Activated B cell treated with CpG ODN at 0.5 μM for 24 hours (primary cell): ENCODE data around the gene SIRPD. TPM values are rescaled to one million over a fixed set of nuclear protein-coding genes. Genes with fewer than 3 reads are reported as not detected.
"Not testable (repeated sequence)": the region's sequence is repeated elsewhere in the genome, so short reads cannot be mapped to it uniquely, and the experiment has no call there.

ENCODE experiments used
- ATAC-seq: fragments of 200-7000 bp; cut with Tn5 transposase; one replicate; pipeline ENCODE4 v1.10.0; 2021; ENCODE audit warnings: low read depth, mild to moderate bottlenecking, moderate library complexity
- CTCF ChIA-PET: fragments of 350-600 bp; sonication (Branson Sonifier 250); formaldehyde crosslinking; loops from one replicate; lab custom pipeline; 2021; ENCODE audit warnings: antibody characterized with exemption; lab: Charles Lee
- POLR2A ChIA-PET: fragments of 350-600 bp; sonication (Branson Sonifier 250); formaldehyde crosslinking; loops from one replicate; lab custom pipeline; 2021; ENCODE audit warnings: antibody characterized with exemption; lab: Charles Lee
- DNase-seq: peaks from one replicate; pipeline ENCODE4 v3.0.0; 2022
- H3K27ac Mint-ChIP-seq: one replicate; pipeline ENCODE4 v1.8.0; 2020; ENCODE audit warnings: mixed read lengths
- H3K27me3 Mint-ChIP-seq: one replicate; pipeline ENCODE4 v1.8.0; 2021; ENCODE audit warnings: mixed read lengths
- H3K36me3 Mint-ChIP-seq: one replicate; pipeline ENCODE4 v1.8.0; 2021; ENCODE audit warnings: low read depth, mixed read lengths
- H3K4me1 Mint-ChIP-seq: one replicate; pipeline ENCODE4 v1.8.0; 2021; ENCODE audit warnings: mixed read lengths
- H3K4me3 Mint-ChIP-seq: one replicate; pipeline ENCODE4 v1.8.0; 2020; ENCODE audit warnings: mild to moderate bottlenecking, mixed read lengths
- H3K9me3 Mint-ChIP-seq: one replicate; pipeline ENCODE4 v1.8.0; 2020; ENCODE audit warnings: mixed read lengths
- intact Hi-C: fragments of 100-400 bp; cut with micrococcal nuclease; formaldehyde crosslinking; loops from one replicate; pipeline ENCODE4 v1.15.1; 2024
- total RNA-seq: library from RNA; stranded (reverse); gene quantifications from 2 replicates; pipeline ENCODE4 v1.2.3, GENCODE V29; 2022
- TF ChIP-seq, protein P1 (sequence below): fragments of 200-600 bp; IDR thresholded peaks from one replicate; pipeline ENCODE4 v1.8.0; 2022; ENCODE audit warnings: antibody characterized with exemption, mild to moderate bottlenecking

The SIRPD gene
- total RNA-seq, 1 donor from 2014 or later: not detected

DNA sequence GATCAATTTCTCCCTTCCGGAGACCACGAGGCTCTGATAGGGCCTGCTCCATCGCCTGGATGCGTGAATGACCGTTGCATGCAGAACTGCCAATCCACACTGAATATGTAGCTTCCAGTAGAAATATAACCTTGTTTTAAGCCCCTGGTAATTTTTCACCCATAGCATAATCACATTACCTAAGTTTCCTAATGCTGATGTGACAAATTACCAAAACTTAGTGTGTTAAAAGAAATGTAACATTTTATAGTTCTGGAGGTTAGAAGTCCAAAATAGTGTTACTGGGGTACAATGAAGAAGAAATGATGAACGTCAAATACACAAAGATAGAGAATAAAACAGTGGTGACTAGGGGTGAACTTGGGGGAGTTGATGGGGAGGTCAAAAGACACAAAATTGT lies 22.0 kb upstream of the SIRPD start:
- H3K36me3 Mint-ChIP-seq: no peaks in the 10 kb centered on the region
- ATAC-seq (no peak), DNase-seq (no peak)
- ChIA-PET POLR2A (no interaction called here), CTCF (no interaction called here)
- H3K4me1 Mint-ChIP-seq: no peaks in the 10 kb centered on the region
- H3K9me3 Mint-ChIP-seq: no peaks in the 10 kb centered on the region
- H3K4me3 Mint-ChIP-seq: no peak overlapping the region
- intact Hi-C loops: no loop called here
- peaks cover 2% of the 10 kb centered on the region for H3K27me3 Mint-ChIP-seq
- TF ChIP-seq, protein P1, sequence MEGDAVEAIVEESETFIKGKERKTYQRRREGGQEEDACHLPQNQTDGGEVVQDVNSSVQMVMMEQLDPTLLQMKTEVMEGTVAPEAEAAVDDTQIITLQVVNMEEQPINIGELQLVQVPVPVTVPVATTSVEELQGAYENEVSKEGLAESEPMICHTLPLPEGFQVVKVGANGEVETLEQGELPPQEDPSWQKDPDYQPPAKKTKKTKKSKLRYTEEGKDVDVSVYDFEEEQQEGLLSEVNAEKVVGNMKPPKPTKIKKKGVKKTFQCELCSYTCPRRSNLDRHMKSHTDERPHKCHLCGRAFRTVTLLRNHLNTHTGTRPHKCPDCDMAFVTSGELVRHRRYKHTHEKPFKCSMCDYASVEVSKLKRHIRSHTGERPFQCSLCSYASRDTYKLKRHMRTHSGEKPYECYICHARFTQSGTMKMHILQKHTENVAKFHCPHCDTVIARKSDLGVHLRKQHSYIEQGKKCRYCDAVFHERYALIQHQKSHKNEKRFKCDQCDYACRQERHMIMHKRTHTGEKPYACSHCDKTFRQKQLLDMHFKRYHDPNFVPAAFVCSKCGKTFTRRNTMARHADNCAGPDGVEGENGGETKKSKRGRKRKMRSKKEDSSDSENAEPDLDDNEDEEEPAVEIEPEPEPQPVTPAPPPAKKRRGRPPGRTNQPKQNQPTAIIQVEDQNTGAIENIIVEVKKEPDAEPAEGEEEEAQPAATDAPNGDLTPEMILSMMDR: no peak
- no peak overlapping the region for H3K27ac Mint-ChIP-seq

DNA sequence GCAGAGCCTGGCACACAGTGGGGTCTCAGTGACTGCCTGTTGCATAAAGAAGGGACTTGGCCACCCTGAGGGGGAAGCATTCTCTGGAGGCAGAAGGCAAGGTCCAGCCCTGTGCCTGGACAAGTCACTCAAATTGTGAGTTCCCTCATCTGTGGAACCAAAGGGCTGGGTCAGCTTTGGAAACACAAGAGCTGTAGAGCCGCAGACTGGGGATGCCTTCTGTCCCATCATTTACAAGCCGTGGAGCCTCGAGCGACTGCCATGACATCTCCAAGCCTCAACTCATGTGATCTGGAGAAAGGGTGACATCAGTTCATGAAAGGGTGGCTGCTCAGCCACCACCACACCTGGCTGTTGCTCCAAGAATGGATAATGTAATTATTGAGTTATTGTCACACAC lies 20.4 kb upstream of the SIRPD start:
- Mint-ChIP-seq H3K4me3 (no peak overlapping the region), H3K36me3 (no peaks in the 10 kb centered on the region), H3K9me3 (no peaks in the 10 kb centered on the region), H3K4me1 (no peaks in the 10 kb centered on the region), H3K27me3 (peaks cover 2% of the 10 kb centered on the region), H3K27ac (no peak overlapping the region)
- TF ChIP-seq, protein P1: no peak
- CTCF ChIA-PET: no interaction called here
- ATAC-seq (no peak), DNase-seq (no peak)
- intact Hi-C loops: no loop called here
- POLR2A ChIA-PET: interaction anchor here (0.6 kb wide), 1 partner anchor 636 kb away, joined by 8 read pairs; no protein-coding TSS in a partner anchor

DNA sequence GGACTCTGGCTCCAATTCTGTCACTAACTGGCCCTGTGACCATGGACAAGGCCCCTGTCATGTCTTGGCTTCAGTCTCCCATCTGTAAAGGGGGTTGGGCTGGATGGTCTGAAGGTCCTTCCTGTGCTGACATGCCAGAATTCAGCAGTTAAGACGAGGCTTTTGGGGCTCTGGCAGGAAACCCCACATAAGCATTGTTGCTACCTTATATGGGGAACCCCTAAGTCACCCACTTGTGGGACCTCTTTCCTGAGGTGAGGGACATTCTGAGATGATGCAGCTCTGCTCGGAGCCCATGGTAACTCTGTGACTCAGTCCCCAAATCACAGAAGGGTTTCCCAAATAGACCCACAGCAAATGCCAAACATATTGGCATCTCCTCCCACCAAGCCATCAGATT lies 19.8 kb upstream of the SIRPD start:
- H3K4me1 Mint-ChIP-seq, H3K27ac Mint-ChIP-seq, POLR2A ChIA-PET, H3K36me3 Mint-ChIP-seq, ATAC-seq, H3K9me3 Mint-ChIP-seq, DNase-seq, H3K4me3 Mint-ChIP-seq, CTCF ChIA-PET, H3K27me3 Mint-ChIP-seq, intact Hi-C loops: not testable (repeated sequence)

DNA sequence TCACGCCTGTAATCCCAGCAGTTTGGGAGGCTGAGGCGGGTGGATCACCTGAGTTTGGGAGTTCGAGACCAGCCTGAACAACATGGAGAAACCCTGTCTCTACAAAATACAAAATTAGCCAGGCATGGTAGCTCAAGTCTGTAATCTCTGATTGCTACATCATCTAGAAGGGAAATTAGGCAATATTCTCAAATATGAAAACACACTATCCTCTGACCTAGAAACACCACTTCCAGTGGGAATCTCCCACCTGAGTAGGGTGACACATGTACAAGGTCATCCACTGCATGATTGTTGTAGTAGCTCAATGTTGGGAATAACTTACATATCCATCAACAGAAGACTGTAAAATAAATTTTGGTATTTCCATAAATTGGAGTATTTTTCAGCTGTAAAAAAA lies 19.1 kb upstream of the SIRPD start:
- no peaks in the 10 kb centered on the region for H3K36me3 Mint-ChIP-seq
- no peak for ATAC-seq
- intact Hi-C loops: no loop called here
- CTCF ChIA-PET: no interaction called here
- no peak overlapping the region for H3K27ac Mint-ChIP-seq
- TF ChIP-seq, protein P1: no peak
- DNase-seq: no peak
- no peaks in the 10 kb centered on the region for H3K9me3 Mint-ChIP-seq
- H3K4me3 Mint-ChIP-seq: no peak overlapping the region
- POLR2A ChIA-PET: no interaction called here
- no peaks in the 10 kb centered on the region for H3K4me1 Mint-ChIP-seq
- peaks cover 2% of the 10 kb centered on the region for H3K27me3 Mint-ChIP-seq

DNA sequence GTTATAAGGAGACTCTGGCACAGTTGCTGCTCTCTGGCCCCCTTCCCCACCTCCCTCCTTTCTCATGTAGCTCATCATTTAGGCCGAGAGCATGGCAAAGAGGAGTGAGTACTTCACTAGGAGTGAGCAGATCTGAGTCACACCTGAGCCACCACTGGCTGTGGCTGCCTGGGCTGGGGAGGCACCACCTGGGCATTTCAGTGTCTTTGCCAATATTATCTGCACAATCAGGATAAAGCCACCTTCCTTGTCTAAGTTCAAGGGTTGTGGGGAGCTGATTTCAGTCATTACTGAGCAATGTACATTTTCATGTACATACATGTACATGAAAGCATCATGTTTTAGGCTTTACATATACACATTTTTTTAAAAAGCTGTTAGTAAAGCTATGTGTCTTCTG lies 18.5 kb upstream of the SIRPD start:
- POLR2A ChIA-PET, H3K4me1 Mint-ChIP-seq, ATAC-seq, CTCF ChIA-PET, H3K27ac Mint-ChIP-seq, H3K27me3 Mint-ChIP-seq, H3K9me3 Mint-ChIP-seq, DNase-seq, H3K36me3 Mint-ChIP-seq, intact Hi-C loops, H3K4me3 Mint-ChIP-seq: not testable (repeated sequence)

DNA sequence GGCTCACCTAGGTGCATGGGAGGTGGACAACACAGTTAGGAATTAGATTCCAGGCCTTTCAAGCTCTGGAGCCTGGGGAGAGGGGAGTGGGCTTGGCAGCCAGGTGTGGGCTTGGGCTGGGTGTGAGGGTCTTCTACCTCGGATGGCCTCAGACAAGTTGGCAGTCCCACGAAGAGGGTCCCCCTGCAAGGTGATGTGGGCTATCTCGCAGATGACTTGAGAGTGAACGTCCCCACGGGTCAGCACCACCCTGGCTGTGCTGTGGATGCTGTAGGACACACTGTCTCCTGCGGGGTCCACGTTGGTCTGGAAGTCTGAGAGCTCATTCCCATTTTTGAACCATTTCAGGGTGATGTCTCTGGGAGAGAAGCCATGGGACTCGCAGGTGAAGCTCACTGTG lies 14.1 kb upstream of the SIRPD start:
- H3K4me1 Mint-ChIP-seq, H3K4me3 Mint-ChIP-seq, H3K27ac Mint-ChIP-seq, DNase-seq, H3K27me3 Mint-ChIP-seq, intact Hi-C loops, H3K9me3 Mint-ChIP-seq, CTCF ChIA-PET, ATAC-seq, H3K36me3 Mint-ChIP-seq, POLR2A ChIA-PET: not testable (repeated sequence)

DNA sequence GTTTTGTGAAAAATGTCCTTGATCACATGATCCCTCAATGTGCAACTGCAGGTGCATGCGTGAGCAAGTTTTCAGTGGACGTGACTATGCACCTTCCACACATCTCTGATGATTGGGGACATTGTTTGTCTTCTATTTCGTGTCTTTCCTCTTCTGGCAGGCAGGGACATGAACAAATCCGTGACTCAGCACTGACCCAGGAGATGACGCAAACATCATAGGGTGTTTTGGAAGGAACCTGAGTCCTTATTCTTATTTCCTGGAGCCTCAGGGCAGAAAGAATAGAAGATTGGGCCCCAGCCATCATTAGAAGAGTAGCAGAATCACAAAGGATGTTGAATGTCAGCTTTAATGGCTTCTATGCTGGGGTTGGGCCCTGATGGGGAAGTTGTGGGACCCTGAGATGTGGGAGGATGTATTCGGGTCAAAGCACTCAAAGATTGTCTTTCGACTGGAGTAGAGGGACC lies 11.9 kb upstream of the SIRPD start:
- TF ChIP-seq, protein P1: no peak
- DNase-seq: no peak
- no peaks in the 10 kb centered on the region for H3K9me3 Mint-ChIP-seq
- intact Hi-C loops: no loop called here
- POLR2A ChIA-PET: no interaction called here
- H3K4me1 Mint-ChIP-seq: no peaks in the 10 kb centered on the region
- CTCF ChIA-PET: no interaction called here
- H3K36me3 Mint-ChIP-seq: no peaks in the 10 kb centered on the region
- no peak overlapping the region for H3K4me3 Mint-ChIP-seq
- H3K27me3 Mint-ChIP-seq: peaks cover 15% of the 10 kb centered on the region
- H3K27ac Mint-ChIP-seq: no peak overlapping the region
- no peak for ATAC-seq
